B cell (primary cell): ENCODE measurements around the gene SLAMF9. TPM values are rescaled to one million over a fixed set of nuclear protein-coding genes. Genes with fewer than 3 reads are reported as not detected.

Experiments
- ATAC-seq: fragments of 200-7000 bp; cut with Tn5 transposase; one replicate; pipeline ENCODE4 v1.10.0; 2021; ENCODE audit warnings: low read depth, mild to moderate bottlenecking, moderate number of reproducible peaks, moderate library complexity
- CTCF ChIA-PET: fragments of 350-600 bp; sonication (Branson Sonifier 250); formaldehyde crosslinking; loops from one replicate; lab custom pipeline; 2021; ENCODE audit warnings: antibody characterized with exemption, inconsistent platforms; lab: Charles Lee
- POLR2A ChIA-PET: fragments of 350-600 bp; sonication (Branson Sonifier 250); formaldehyde crosslinking; loops from one replicate; lab custom pipeline; 2021; ENCODE audit warnings: antibody characterized with exemption; lab: Charles Lee
- DNase-seq: peaks from one replicate; pipeline ENCODE4 v3.0.0; 2013
- H2AFZ ChIP-seq: 2 replicates; pipeline ENCODE4 v1.6.1; 2012; ENCODE audit warnings: mild to moderate bottlenecking, low read depth, low read length; ENCODE audit not compliant: insufficient read depth, poor library complexity, severe bottlenecking
- H3K27ac ChIP-seq, 2 donors: 1 replicate in 1 of 2; 2 replicates in 1 of 2; pipeline ENCODE4 v1.5.1; 2012 to 2013; ENCODE audit warnings: low read length in 2 of 2, mild to moderate bottlenecking in 2 of 2, moderate library complexity in 1 of 2
- H3K27me3 ChIP-seq, 4 experiments: fragments of 200-600 bp in 1 of 4; sonication (generic) in 1 of 4; replicated peaks in 1 of 4; 1 replicate in 2 of 4; 2 replicates in 2 of 4; pipeline versions ENCODE4 v1.6.1 to v1.7.0; 2013 to 2016; ENCODE audit warnings: low read length in 3 of 4, mild to moderate bottlenecking in 2 of 4, mixed read lengths in 1 of 4, moderate library complexity in 1 of 4; ENCODE audit not compliant: insufficient read depth in 4 of 4, control insufficient read depth in 3 of 4; ENCODE audit errors: control extremely low read depth in 1 of 4
- H3K36me3 ChIP-seq, 2 experiments: replicated peaks in 1 of 2; 1 replicate in 1 of 2; 2 replicates in 1 of 2; pipeline versions ENCODE4 v1.6.1 to v1.7.1; 2013; ENCODE audit warnings: low read length in 1 of 2; ENCODE audit not compliant: insufficient read depth in 2 of 2, control insufficient read depth in 1 of 2; ENCODE audit errors: control extremely low read depth in 1 of 2, extremely low read depth in 1 of 2
- H3K4me1 ChIP-seq, 2 donors: fragments of 200-600 bp in 1 of 2; sonication (generic) in 1 of 2; 1 replicate in 1 of 2; 2 replicates in 1 of 2; pipeline versions ENCODE4 v1.5.1 to v1.6.1; 2013 to 2017; ENCODE audit warnings: low read length in 2 of 2; ENCODE audit not compliant: control insufficient read depth in 2 of 2, insufficient read depth in 2 of 2
- H3K4me2 ChIP-seq: replicated peaks from 2 replicates; pipeline ENCODE3; 2012; ENCODE audit warnings: mild to moderate bottlenecking, low read depth, low read length; ENCODE audit not compliant: poor library complexity, severe bottlenecking
- H3K4me3 ChIP-seq, 5 experiments: fragments of 200-600 bp in 1 of 5; sonication (generic) in 1 of 5; 1 replicate in 3 of 5; 2 replicates in 2 of 5; pipeline versions ENCODE4 v1.5.1 to v1.7.0; 2011 to 2016; ENCODE audit warnings: low read length in 4 of 5, mild to moderate bottlenecking in 4 of 5, low read depth in 2 of 5, control low read depth in 1 of 5, moderate library complexity in 1 of 5; ENCODE audit not compliant: insufficient read depth in 1 of 5; ENCODE audit errors: control extremely low read depth in 1 of 5, extremely low read depth in 1 of 5
- H3K79me2 ChIP-seq: fragments of 200-600 bp; sonication (generic); one replicate; pipeline ENCODE4 v1.6.0; 2016; ENCODE audit warnings: low read length; ENCODE audit not compliant: control insufficient read depth, insufficient read depth
- H3K9ac ChIP-seq: fragments of 200-600 bp; sonication (generic); 2 replicates; pipeline ENCODE4 v1.6.1; 2017; ENCODE audit warnings: mild to moderate bottlenecking, low read length, moderate library complexity
- H3K9me3 ChIP-seq, 3 donors: one replicate each; pipeline versions ENCODE4 v1.6.1 to v1.7.1; 2013; ENCODE audit warnings: low read length in 2 of 3; ENCODE audit not compliant: control insufficient read depth in 2 of 3, insufficient read depth in 1 of 3; ENCODE audit errors: control extremely low read depth in 1 of 3
- H4K20me1 ChIP-seq: 2 replicates; pipeline ENCODE4 v1.6.0; 2012; ENCODE audit warnings: mild to moderate bottlenecking, low read length; ENCODE audit not compliant: insufficient read depth, control insufficient read depth, poor library complexity, severe bottlenecking
- H3K27ac Mint-ChIP-seq: one replicate; pipeline ENCODE4 v1.8.0; 2021; ENCODE audit warnings: mixed read lengths
- H3K27me3 Mint-ChIP-seq: one replicate; pipeline ENCODE4 v1.8.0; 2021; ENCODE audit warnings: mixed read lengths
- H3K4me1 Mint-ChIP-seq: one replicate; pipeline ENCODE4 v1.8.0; 2021; ENCODE audit warnings: mixed read lengths
- H3K4me3 Mint-ChIP-seq: one replicate; pipeline ENCODE4 v1.8.0; 2021; ENCODE audit warnings: mixed read lengths
- H3K9me3 Mint-ChIP-seq: one replicate; pipeline ENCODE4 v1.8.0; 2022; ENCODE audit warnings: mixed read lengths; ENCODE audit not compliant: insufficient read depth
- CTCF ChIP-seq: fragments of 200-600 bp; IDR thresholded peaks from one replicate; pipeline ENCODE4 v1.8.0; 2022; ENCODE audit warnings: antibody characterized with exemption, mild to moderate bottlenecking
- EZH2 ChIP-seq: IDR thresholded peaks from 2 replicates; pipeline ENCODE4 v1.6.1; 2012; ENCODE audit warnings: borderline replicate concordance, low read depth, mild to moderate bottlenecking, moderate library complexity, low read length; ENCODE audit not compliant: insufficient read depth, poor library complexity, severe bottlenecking
- WGBS: methylation state at CpG from one replicate; pipeline ENCODE4 v1.1.5; 2013; ENCODE audit warnings: missing lambda C conversion rate; ENCODE audit not compliant: insufficient coverage; 5-methylcytosine and 5-hydroxymethylcytosine counted together
- intact Hi-C: fragments of 100-400 bp; cut with micrococcal nuclease; formaldehyde crosslinking; loops from one replicate; pipeline ENCODE4 v1.10.0; 2022
- polyA plus RNA-seq: library from polyadenylated mRNA; depleted of rRNA; stranded (reverse); fragments of >200 nt; gene quantifications from 2 replicates; pipeline ENCODE4 v1.2.3, GENCODE V29; 2012
- total RNA-seq, 2 donors: library from RNA; stranded (reverse); fragments of 120-200 nt in 1 of 2; gene quantifications; 1 replicate in 1 of 2; 2 replicates in 1 of 2; pipeline versions ENCODE4 v1.2.3 to v1.2.4, GENCODE V29; 2013 to 2022

The SLAMF9 gene
- total and polyA plus RNA-seq, 2 donors (not counting 1 experiment from before 2014, with no cell fraction given) = not detected

GRCh38 chr1:159949981-159950381 is 4.1 kb downstream of the SLAMF9 start:
- no peak for ATAC-seq
- WGBS = 90% methylated on average over 3 of the region's 4 CpGs
- CTCF ChIA-PET = no interaction called here

GRCh38 chr1:159949123-159949522 is 4.9 kb downstream of the SLAMF9 start:
- WGBS = 96% methylated on average over 6 of the region's 6 CpGs

More at GRCh38 chr1:159949981-159950381, 4.1 kb downstream of the SLAMF9 start:
- intact Hi-C loops = no loop called here
- Histone ChIP-seq H3K36me3 (no peaks in the 10 kb centered on the region), H3K79me2 (no peaks in the 10 kb centered on the region), H3K9ac (no peak overlapping the region), H3K27me3 (peaks cover 0 to 42% (median 14%) of the 10 kb centered on the region in 4 experiments), H3K9me3 (no peaks in the 10 kb centered on the region), H4K20me1 (no peaks in the 10 kb centered on the region), H3K4me3 (no peak overlapping the region), H3K4me1 (peaks cover 10 to 12% of the 10 kb centered on the region in 2 donors), H2AFZ (no peak overlapping the region), H3K27ac (no peak overlapping the region), H3K4me2 (no peak overlapping the region)
- no peak for DNase-seq
- H3K27ac Mint-ChIP-seq = no peak overlapping the region
- peaks cover 11% of the 10 kb centered on the region for H3K4me1 Mint-ChIP-seq
- H3K27me3 Mint-ChIP-seq = peaks cover 50% of the 10 kb centered on the region
- POLR2A ChIA-PET = no interaction called here
- no peak for TF ChIP-seq EZH2
- no peak for TF ChIP-seq CTCF
- no peak overlapping the region for H3K4me3 Mint-ChIP-seq
- no peaks in the 10 kb centered on the region for H3K9me3 Mint-ChIP-seq

More at GRCh38 chr1:159949123-159949522, 4.9 kb downstream of the SLAMF9 start:
- H3K4me1 Mint-ChIP-seq = peaks cover 15% of the 10 kb centered on the region
- ChIA-PET POLR2A (no interaction called here), CTCF (no interaction called here)
- H2AFZ ChIP-seq = no peak overlapping the region
- intact Hi-C loops = no loop called here
- no peak for DNase-seq
- no peak overlapping the region for H3K4me3 ChIP-seq
- TF ChIP-seq EZH2 = no peak
- TF ChIP-seq CTCF = no peak
- no peak for ATAC-seq
- no peak overlapping the region for H3K9ac ChIP-seq
- H3K27ac Mint-ChIP-seq = no peak overlapping the region
- H3K9me3 ChIP-seq = no peaks in the 10 kb centered on the region
- peaks cover 55% of the 10 kb centered on the region for H3K27me3 Mint-ChIP-seq
- no peaks in the 10 kb centered on the region for H3K79me2 ChIP-seq
- H4K20me1 ChIP-seq = no peaks in the 10 kb centered on the region
- no peaks in the 10 kb centered on the region for H3K36me3 ChIP-seq
- no peaks in the 10 kb centered on the region for H3K9me3 Mint-ChIP-seq
- H3K4me3 Mint-ChIP-seq = no peak overlapping the region
- H3K4me1 ChIP-seq = peaks cover 15 to 18% of the 10 kb centered on the region in 2 donors
- H3K27ac ChIP-seq = no peak overlapping the region
- H3K27me3 ChIP-seq = peaks cover 0 to 50% (median 23%) of the 10 kb centered on the region in 4 experiments
- H3K4me2 ChIP-seq = no peak overlapping the region
